Posterior vena cava (tissue), 2 donors: Measurements from ENCODE around the gene GJA5. TPM values are rescaled to one million over a fixed set of nuclear protein-coding genes. Genes with fewer than 3 reads are reported as not detected.

Source experiments
- DNase-seq: peaks from one replicate; pipeline ENCODE4 v3.0.0-alpha.2; 2020; ENCODE audit warnings: low spot score
- intact Hi-C, 2 donors: fragments of 100-400 bp; cut with DNase I; formaldehyde crosslinking; loops; one replicate each; pipeline versions ENCODE4 v1.14.1 to v1.14.2; 2022 to 2023
- total RNA-seq, 2 donors: library from RNA; stranded (reverse); fragmentation: NEBNext Ultra II Directional; extraction: Animal tissue kit (Norgen Biotek cat#: 25700); gene quantifications; one replicate each; pipeline ENCODE4 v1.2.1, GENCODE V29; 2021
- donor health status: DM: yes; HTN: yes; CAD: no.
- donor health status: DM: yes; HTN: yes; CAD: no.

The GJA5 gene
- total RNA-seq, 2 donors from 2014 or later, result 16.3 to 18.8 TPM

GRCh38 chr1:147769106-147769505 is 8.7 kb upstream of the GJA5 start:
- intact Hi-C loops, result no loop called here
- DNase-seq, result no peak

GRCh38 chr1:147768582-147768981 is 8.2 kb upstream of the GJA5 start:
- intact Hi-C loops, result no loop called here
- DNase-seq, result no peak

- intact Hi-C loops, result no loop called here
- DNase-seq, result no peak
Measured at GRCh38 chr1:147768101-147768500, 7.7 kb upstream of the GJA5 start.

- no peak for DNase-seq
- intact Hi-C loops, result no loop called here
Measured at GRCh38 chr1:147762233-147763024, 2.0 kb upstream of the GJA5 start.

GRCh38 chr1:147758379-147759100 is 1.9 kb downstream of the GJA5 start:
- intact Hi-C loops, result no loop called here
- no peak for DNase-seq

GRCh38 chr1:147757015-147757990 is 3.1 kb downstream of the GJA5 start:
- intact Hi-C loops, result no loop called here
- DNase-seq, result no peak

- intact Hi-C loops, result no loop called here
- no peak for DNase-seq
Measured at GRCh38 chr1:147756341-147756740, 4.1 kb downstream of the GJA5 start.

GRCh38 chr1:147754661-147755060 is 5.7 kb downstream of the GJA5 start:
- intact Hi-C loops, result no loop called here
- DNase-seq, result no peak

GRCh38 chr1:147753081-147753480 is 7.3 kb downstream of the GJA5 start:
- intact Hi-C loops, result no loop called here
- DNase-seq, result no peak

- no peak for DNase-seq
- intact Hi-C loops, result no loop called here
Measured at GRCh38 chr1:147752511-147752910, 7.9 kb downstream of the GJA5 start.

GRCh38 chr1:147751346-147751745 is 9.1 kb downstream of the GJA5 start:
- intact Hi-C loops, result no loop called here
- DNase-seq, result no peak

GRCh38 chr1:147750618-147751217 is 9.7 kb downstream of the GJA5 start:
- DNase-seq, result no peak
- intact Hi-C loops, result no loop called here

GRCh38 chr1:147749792-147750191 is 10.6 kb downstream of the GJA5 start:
- DNase-seq, result no peak
- intact Hi-C loops, result loop anchor here in 1 of 2 donors (10.0 kb wide), 1 partner anchor 55 kb away; no protein-coding TSS in a partner anchor

GRCh38 chr1:147748676-147749350 is 11.6 kb downstream of the GJA5 start:
- no peak for DNase-seq
- intact Hi-C loops, result loop anchor here in 1 of 2 donors (10.0 kb wide), 1 partner anchor 56 kb away; no protein-coding TSS in a partner anchor

- DNase-seq, result no peak
- intact Hi-C loops, result loop anchor here in 1 of 2 donors (10.0 kb wide), 1 partner anchor 57 kb away; no protein-coding TSS in a partner anchor
Measured at GRCh38 chr1:147747966-147748365, 12.4 kb downstream of the GJA5 start.

- DNase-seq, result no peak
- intact Hi-C loops, result loop anchor here in 1 of 2 donors (10.0 kb wide), 1 partner anchor 60 kb away; no protein-coding TSS in a partner anchor
Measured at GRCh38 chr1:147745271-147745670, 15.1 kb downstream of the GJA5 start.

- intact Hi-C loops, result loop anchor here in 1 of 2 donors (10.0 kb wide), 1 partner anchor 64 kb away; no protein-coding TSS in a partner anchor
- DNase-seq, result no peak
Measured at GRCh38 chr1:147741065-147741464, 19.3 kb downstream of the GJA5 start.

GRCh38 chr1:147740391-147740790 is 20.0 kb downstream of the GJA5 start:
- intact Hi-C loops, result loop anchor here in 1 of 2 donors (10.0 kb wide), 1 partner anchor 64 kb away; no protein-coding TSS in a partner anchor
- no peak for DNase-seq
